Panc1 (cell line): ENCODE results near the gene GP9.

Source experiments
- POLR2AphosphoS5 ChIP-seq: IDR thresholded peaks from 2 replicates; pipeline ENCODE4 v1.6.1; 2012; ENCODE audit warnings: mild to moderate bottlenecking, low read depth, low read length, moderate library complexity
- TF ChIP-seq, protein P1 (sequence below): fragments of 450-650 bp; IDR thresholded peaks from 2 replicates; pipeline ENCODE4 v1.5.1; 2017; ENCODE audit warnings: mild to moderate bottlenecking
- TF ChIP-seq, protein P2 (sequence below), 2 experiments: IDR thresholded peaks; 2 replicates each; pipeline ENCODE4 v1.6.1; 2011 to 2012; ENCODE audit warnings: low read depth in 2 of 2, control low read depth in 1 of 2, low read length in 1 of 2, mild to moderate bottlenecking in 1 of 2, moderate library complexity in 1 of 2; ENCODE audit not compliant: insufficient read depth in 1 of 2

DNA sequence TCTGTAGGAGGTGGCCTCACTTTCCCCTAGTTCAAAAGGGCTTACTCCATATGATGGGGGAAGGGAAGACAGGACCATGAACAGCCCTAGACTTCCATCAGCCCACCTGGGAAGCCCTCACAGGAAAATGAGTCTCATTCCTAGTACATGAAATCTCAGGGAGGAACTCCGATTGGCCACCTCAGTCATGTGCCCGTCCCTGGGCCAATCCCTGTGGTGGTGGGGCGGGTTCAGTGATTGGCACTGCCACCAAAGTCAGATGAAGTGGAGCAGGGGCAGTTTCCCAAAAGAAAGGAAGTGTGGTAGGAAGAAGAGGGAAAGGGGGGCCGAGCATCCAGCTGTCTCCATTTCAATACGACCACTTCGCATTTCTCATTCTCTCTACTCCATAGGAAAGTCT lies 25.9 kb upstream of the GP9 start:
- TF ChIP-seq, protein P1, sequence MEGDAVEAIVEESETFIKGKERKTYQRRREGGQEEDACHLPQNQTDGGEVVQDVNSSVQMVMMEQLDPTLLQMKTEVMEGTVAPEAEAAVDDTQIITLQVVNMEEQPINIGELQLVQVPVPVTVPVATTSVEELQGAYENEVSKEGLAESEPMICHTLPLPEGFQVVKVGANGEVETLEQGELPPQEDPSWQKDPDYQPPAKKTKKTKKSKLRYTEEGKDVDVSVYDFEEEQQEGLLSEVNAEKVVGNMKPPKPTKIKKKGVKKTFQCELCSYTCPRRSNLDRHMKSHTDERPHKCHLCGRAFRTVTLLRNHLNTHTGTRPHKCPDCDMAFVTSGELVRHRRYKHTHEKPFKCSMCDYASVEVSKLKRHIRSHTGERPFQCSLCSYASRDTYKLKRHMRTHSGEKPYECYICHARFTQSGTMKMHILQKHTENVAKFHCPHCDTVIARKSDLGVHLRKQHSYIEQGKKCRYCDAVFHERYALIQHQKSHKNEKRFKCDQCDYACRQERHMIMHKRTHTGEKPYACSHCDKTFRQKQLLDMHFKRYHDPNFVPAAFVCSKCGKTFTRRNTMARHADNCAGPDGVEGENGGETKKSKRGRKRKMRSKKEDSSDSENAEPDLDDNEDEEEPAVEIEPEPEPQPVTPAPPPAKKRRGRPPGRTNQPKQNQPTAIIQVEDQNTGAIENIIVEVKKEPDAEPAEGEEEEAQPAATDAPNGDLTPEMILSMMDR: no peak
- TF ChIP-seq, protein P2, sequence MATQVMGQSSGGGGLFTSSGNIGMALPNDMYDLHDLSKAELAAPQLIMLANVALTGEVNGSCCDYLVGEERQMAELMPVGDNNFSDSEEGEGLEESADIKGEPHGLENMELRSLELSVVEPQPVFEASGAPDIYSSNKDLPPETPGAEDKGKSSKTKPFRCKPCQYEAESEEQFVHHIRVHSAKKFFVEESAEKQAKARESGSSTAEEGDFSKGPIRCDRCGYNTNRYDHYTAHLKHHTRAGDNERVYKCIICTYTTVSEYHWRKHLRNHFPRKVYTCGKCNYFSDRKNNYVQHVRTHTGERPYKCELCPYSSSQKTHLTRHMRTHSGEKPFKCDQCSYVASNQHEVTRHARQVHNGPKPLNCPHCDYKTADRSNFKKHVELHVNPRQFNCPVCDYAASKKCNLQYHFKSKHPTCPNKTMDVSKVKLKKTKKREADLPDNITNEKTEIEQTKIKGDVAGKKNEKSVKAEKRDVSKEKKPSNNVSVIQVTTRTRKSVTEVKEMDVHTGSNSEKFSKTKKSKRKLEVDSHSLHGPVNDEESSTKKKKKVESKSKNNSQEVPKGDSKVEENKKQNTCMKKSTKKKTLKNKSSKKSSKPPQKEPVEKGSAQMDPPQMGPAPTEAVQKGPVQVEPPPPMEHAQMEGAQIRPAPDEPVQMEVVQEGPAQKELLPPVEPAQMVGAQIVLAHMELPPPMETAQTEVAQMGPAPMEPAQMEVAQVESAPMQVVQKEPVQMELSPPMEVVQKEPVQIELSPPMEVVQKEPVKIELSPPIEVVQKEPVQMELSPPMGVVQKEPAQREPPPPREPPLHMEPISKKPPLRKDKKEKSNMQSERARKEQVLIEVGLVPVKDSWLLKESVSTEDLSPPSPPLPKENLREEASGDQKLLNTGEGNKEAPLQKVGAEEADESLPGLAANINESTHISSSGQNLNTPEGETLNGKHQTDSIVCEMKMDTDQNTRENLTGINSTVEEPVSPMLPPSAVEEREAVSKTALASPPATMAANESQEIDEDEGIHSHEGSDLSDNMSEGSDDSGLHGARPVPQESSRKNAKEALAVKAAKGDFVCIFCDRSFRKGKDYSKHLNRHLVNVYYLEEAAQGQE (IDR thresholded peaks at IDR 0.05; ENCODE audit: insufficient read depth in 1 of 2, low read depth in 2 of 2, low read length in 1 of 2): no peak
- TF ChIP-seq POLR2AphosphoS5: no peak
